NT2/D1 (cell line): Measurements from ENCODE around the gene NTM.

Experiments
- DNase-seq: peaks from one replicate; pipeline ENCODE4 v3.0.0-alpha.2; 2011; ENCODE audit warnings: low read depth, low spot score
- H3K27me3 ChIP-seq: 2 replicates; pipeline ENCODE4 v1.6.0; 2011; ENCODE audit warnings: mild to moderate bottlenecking; ENCODE audit not compliant: insufficient read length, insufficient read depth
- H3K36me3 ChIP-seq: 2 replicates; pipeline ENCODE4 v1.6.1; 2011; ENCODE audit warnings: mild to moderate bottlenecking, low read length, mixed read lengths; ENCODE audit not compliant: insufficient read depth, insufficient read length
- H3K4me1 ChIP-seq: 2 replicates; pipeline ENCODE4 v1.5.1; 2011; ENCODE audit not compliant: insufficient read depth, insufficient read length
- H3K4me3 ChIP-seq: 2 replicates; pipeline ENCODE4 v1.5.1; 2011; ENCODE audit warnings: low read depth; ENCODE audit not compliant: insufficient read length
- H3K9ac ChIP-seq: 2 replicates; pipeline ENCODE4 v1.6.0; 2011; ENCODE audit warnings: low read depth; ENCODE audit not compliant: insufficient read length
- H3K9me3 ChIP-seq: 2 replicates; pipeline ENCODE4 v1.5.1; 2011; ENCODE audit warnings: mild to moderate bottlenecking, low read length; ENCODE audit not compliant: insufficient read depth
- SUZ12 ChIP-seq: IDR thresholded peaks from 2 replicates; pipeline ENCODE4 v1.6.1; 2011; ENCODE audit not compliant: insufficient read length, insufficient read depth; ENCODE audit errors: extremely low read depth
- YY1 ChIP-seq: IDR thresholded peaks from 2 replicates; pipeline ENCODE4 v1.6.1; 2011; ENCODE audit not compliant: insufficient read length, insufficient read depth
- ZNF274 ChIP-seq: IDR thresholded peaks from 2 replicates; pipeline ENCODE4 v1.6.1; 2011; ENCODE audit warnings: mild to moderate bottlenecking, low read depth, low read length

The NTM gene

GRCh38 chr11:132126973-132127899 lies 756.8 kb downstream of the NTM start:
- TF ChIP-seq YY1 (no peak), SUZ12 (no peak), ZNF274 (no peak)
- no peaks in the 10 kb centered on the region for H3K9me3 ChIP-seq
- H3K36me3 ChIP-seq: no peaks in the 10 kb centered on the region
- H3K9ac ChIP-seq: no peak overlapping the region
- peak overlapping the region; percentile 16 for H3K4me3 ChIP-seq
- peak; percentile 46 for DNase-seq
- H3K4me1 ChIP-seq: no peaks in the 10 kb centered on the region
- H3K27me3 ChIP-seq: no peaks in the 10 kb centered on the region

GRCh38 chr11:132127900-132128288 lies 757.5 kb downstream of the NTM start:
- no peaks in the 10 kb centered on the region for H3K27me3 ChIP-seq
- no peaks in the 10 kb centered on the region for H3K9me3 ChIP-seq
- no peak overlapping the region for H3K9ac ChIP-seq
- no peak overlapping the region for H3K4me3 ChIP-seq
- no peak for TF ChIP-seq ZNF274
- no peaks in the 10 kb centered on the region for H3K4me1 ChIP-seq
- no peak for DNase-seq
- no peaks in the 10 kb centered on the region for H3K36me3 ChIP-seq

GRCh38 chr11:132131047-132131446 lies 760.6 kb downstream of the NTM start:
- DNase-seq: no peak
- TF ChIP-seq SUZ12: no peak
- TF ChIP-seq ZNF274: no peak
- TF ChIP-seq YY1: no peak
- H3K36me3 ChIP-seq: no peaks in the 10 kb centered on the region
- H3K4me3 ChIP-seq: no peak overlapping the region
- H3K9ac ChIP-seq: no peak overlapping the region
- no peaks in the 10 kb centered on the region for H3K27me3 ChIP-seq
- H3K4me1 ChIP-seq: no peaks in the 10 kb centered on the region
- H3K9me3 ChIP-seq: no peaks in the 10 kb centered on the region

GRCh38 chr11:132131961-132132360 lies 761.5 kb downstream of the NTM start:
- no peak overlapping the region for H3K9ac ChIP-seq
- no peaks in the 10 kb centered on the region for H3K4me1 ChIP-seq
- no peaks in the 10 kb centered on the region for H3K9me3 ChIP-seq
- DNase-seq: no peak
- no peaks in the 10 kb centered on the region for H3K36me3 ChIP-seq
- no peaks in the 10 kb centered on the region for H3K27me3 ChIP-seq
- H3K4me3 ChIP-seq: no peak overlapping the region
- TF ChIP-seq SUZ12 (no peak), ZNF274 (no peak), YY1 (no peak)

- no peak for TF ChIP-seq SUZ12
- no peak overlapping the region for H3K4me3 ChIP-seq
- H3K36me3 ChIP-seq: no peaks in the 10 kb centered on the region
- no peaks in the 10 kb centered on the region for H3K27me3 ChIP-seq
- DNase-seq: no peak
- no peak overlapping the region for H3K9ac ChIP-seq
- H3K4me1 ChIP-seq: no peaks in the 10 kb centered on the region
- no peaks in the 10 kb centered on the region for H3K9me3 ChIP-seq
These were observed 763.9 kb downstream of the NTM start for GRCh38 chr11:132134322-132134721.

GRCh38 chr11:132137289-132137980 lies 767.0 kb downstream of the NTM start:
- Histone ChIP-seq H3K27me3 (no peaks in the 10 kb centered on the region), H3K4me1 (no peaks in the 10 kb centered on the region), H3K9me3 (no peaks in the 10 kb centered on the region), H3K4me3 (no peak overlapping the region), H3K36me3 (no peaks in the 10 kb centered on the region), H3K9ac (no peak overlapping the region)
- DNase-seq: no peak
- no peak for TF ChIP-seq SUZ12
- no peak for TF ChIP-seq YY1
- TF ChIP-seq ZNF274: no peak

GRCh38 chr11:132137981-132138313 lies 767.5 kb downstream of the NTM start:
- no peak for DNase-seq
- Histone ChIP-seq H3K4me1 (no peaks in the 10 kb centered on the region), H3K4me3 (no peak overlapping the region), H3K36me3 (no peaks in the 10 kb centered on the region), H3K27me3 (no peaks in the 10 kb centered on the region), H3K9me3 (no peaks in the 10 kb centered on the region), H3K9ac (no peak overlapping the region)
- TF ChIP-seq ZNF274 (no peak), YY1 (no peak), SUZ12 (no peak)
